ENCODE measurements around the gene HSD17B1.

DNA sequence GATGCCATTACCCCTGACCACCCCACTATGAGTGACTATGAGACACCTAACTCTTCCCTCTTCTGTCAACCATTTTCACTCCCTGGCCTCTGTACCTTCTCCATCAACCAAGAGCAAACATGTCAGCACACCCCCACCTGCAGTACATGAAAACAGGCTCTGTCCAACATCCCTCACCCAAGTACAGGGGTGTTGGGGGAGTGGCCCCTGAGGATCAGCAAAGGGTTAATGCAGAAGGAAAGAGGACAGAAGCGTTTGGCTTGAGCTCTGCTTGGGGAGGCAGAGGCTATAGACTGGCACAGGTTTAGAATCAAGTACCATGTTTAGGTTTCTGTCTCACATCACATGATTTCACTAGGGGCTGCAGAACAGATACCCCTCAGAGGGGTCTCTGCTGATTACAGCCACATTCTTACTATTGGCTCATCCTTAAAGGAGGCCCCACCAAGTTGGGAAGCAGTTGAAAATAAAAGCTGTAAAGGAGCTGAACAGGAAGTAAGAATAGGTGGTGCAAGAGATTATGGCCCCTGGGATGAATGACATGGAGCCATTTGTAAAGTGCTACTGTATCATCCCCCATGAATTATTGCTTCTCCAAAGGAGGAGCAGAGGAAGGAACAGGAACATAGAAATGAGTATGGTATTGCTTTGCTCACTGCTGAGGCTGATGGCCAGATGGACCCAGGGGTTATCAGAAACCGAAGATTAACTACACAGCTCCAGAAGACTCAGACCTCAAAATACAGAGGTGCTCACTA lies 27.2 kb downstream of the HSD17B1 start:
- TF ChIP-seq CTCF (conservative IDR thresholded peaks at IDR 0.05; ENCODE audit: low read length) (no peak), EZH2phosphoT487 (IDR thresholded peaks at IDR 0.05; ENCODE audit: borderline replicate concordance) (no peak)
